GM12878 (cell line): ENCODE data around the gene CLCA2. TPM values are rescaled to one million over a fixed set of nuclear protein-coding genes. Genes with fewer than 3 reads are reported as not detected.

Experiments used
- ATAC-seq: fragments of 200-7000 bp; cut with Tn5 transposase; 3 replicates; pipeline ENCODE4 v1.9.1; 2020; ENCODE audit warnings: mild to moderate bottlenecking, moderate library complexity
- BruUV-seq: library from RNA; stranded (reverse); fragments of 400-500 nt; replicated peaks from 2 replicates; lab custom pipeline; 2021; lab: Mats Ljungman, UMichigan
- CTCF ChIA-PET: fragments of 300-600 bp; sonication (Branson Sonifier 250); formaldehyde crosslinking; extraction: SDS; loops from one replicate; lab custom pipeline; 2021; ENCODE audit warnings: inconsistent platforms; lab: Yijun Ruan, JAX
- POLR2A ChIA-PET: fragments of 350-600 bp; formaldehyde crosslinking; extraction: SDS; loops from one replicate; lab custom pipeline; 2021; ENCODE audit warnings: inconsistent platforms; lab: Charles Lee
- RAD21 ChIA-PET: fragments of 300-600 bp; sonication (Branson Sonifier 250); formaldehyde crosslinking; loops from one replicate; lab custom pipeline; 2023; ENCODE audit warnings: antibody characterized with exemption; ENCODE audit not compliant: unreplicated experiment; lab: Charles Lee
- SMC1A ChIA-PET: fragments of 300-600 bp; sonication (Branson Sonifier 250); formaldehyde crosslinking; loops from one replicate; lab custom pipeline; 2023; ENCODE audit not compliant: unreplicated experiment, uncharacterized antibody; lab: Charles Lee
- DNase-seq: peaks from one replicate; pipeline ENCODE4 v3.0.0-alpha.2; 2011; ENCODE audit warnings: low read depth, low spot score
- FAIRE-seq: peaks from 3 replicates; lab custom pipeline; 2011; peaks lifted over from hg19 to GRCh38; lab: Jason Lieb, UNC
- H2AFZ ChIP-seq: 2 replicates; pipeline ENCODE4 v1.6.0; 2011; ENCODE audit warnings: low read depth, low read length, control low read depth; ENCODE audit not compliant: control insufficient read depth
- H3K27ac ChIP-seq: 2 replicates; pipeline ENCODE4 v1.5.1; 2011; ENCODE audit warnings: control low read depth; ENCODE audit not compliant: control insufficient read depth, insufficient read depth
- H3K27me3 ChIP-seq, 2 experiments: replicated peaks in 1 of 2; 2 replicates each; pipeline versions ENCODE4 v1.6.0 to v1.6.1; 2011; ENCODE audit warnings: low read length in 1 of 2; ENCODE audit not compliant: control insufficient read depth in 2 of 2, insufficient read depth in 2 of 2
- H3K36me3 ChIP-seq, 2 experiments: 2 replicates each; pipeline ENCODE4 v1.5.1; 2011; ENCODE audit warnings: low read length in 1 of 2; ENCODE audit not compliant: control insufficient read depth in 2 of 2, insufficient read depth in 2 of 2
- H3K4me1 ChIP-seq: 2 replicates; pipeline ENCODE4 v1.6.1; 2011; ENCODE audit warnings: mild to moderate bottlenecking, low read length, moderate library complexity, mixed read lengths; ENCODE audit not compliant: control insufficient read depth, insufficient read depth
- H3K4me2 ChIP-seq: 2 replicates; pipeline ENCODE4 v1.6.0; 2011; ENCODE audit warnings: control low read depth; ENCODE audit not compliant: control insufficient read depth, insufficient read depth
- H3K4me3 ChIP-seq: fragments of 200-600 bp; sonication (generic); 2 replicates; pipeline ENCODE4 v1.5.1; 2016
- H3K79me2 ChIP-seq: 2 replicates; pipeline ENCODE4 v1.6.0; 2011; ENCODE audit warnings: low read length; ENCODE audit not compliant: control insufficient read depth, insufficient read depth
- H3K9ac ChIP-seq: 2 replicates; pipeline ENCODE4 v1.8.0; 2011; ENCODE audit warnings: low read length, control low read depth, mixed read lengths; ENCODE audit not compliant: control insufficient read depth, insufficient read depth
- H3K9me3 ChIP-seq: replicated peaks from 3 replicates; pipeline ENCODE4 v1.5.1; 2011; ENCODE audit warnings: mild to moderate bottlenecking, low read length; ENCODE audit not compliant: control insufficient read depth, insufficient read depth
- H4K20me1 ChIP-seq: 2 replicates; pipeline ENCODE4 v1.6.0; 2011; ENCODE audit not compliant: control insufficient read depth, insufficient read depth
- CHD2 ChIP-seq: IDR thresholded peaks from 2 replicates; pipeline ENCODE4 v1.6.1; 2011; ENCODE audit warnings: low read depth, low read length, improper control_type of control experiment, borderline replicate concordance
- FOXM1 ChIP-seq: IDR thresholded peaks from 2 replicates; pipeline ENCODE4 v1.6.1; 2012; ENCODE audit warnings: low read depth, mild to moderate bottlenecking, inconsistent platforms, low read length, moderate library complexity
- GATAD2B ChIP-seq: fragments of 450-650 bp; conservative IDR thresholded peaks from 2 replicates; pipeline ENCODE4 v1.6.1; 2017; ENCODE audit warnings: low read depth, mild to moderate bottlenecking, moderate library complexity
- MLLT1 ChIP-seq: fragments of 450-650 bp; IDR thresholded peaks from 2 replicates; pipeline ENCODE4 v1.6.1; 2016; ENCODE audit warnings: mild to moderate bottlenecking
- MYB ChIP-seq: fragments of 150-350 bp; IDR thresholded peaks from 2 replicates; pipeline ENCODE4 v1.6.1; 2014; ENCODE audit warnings: mild to moderate bottlenecking, low read depth, low read length, borderline replicate concordance
- SMAD5 ChIP-seq: IDR thresholded peaks from 2 replicates; pipeline ENCODE4 v1.6.1; 2016; ENCODE audit warnings: antibody characterized with exemption, low read depth
- WGBS: methylation state at CpG from one replicate; pipeline ENCODE4 v1.1.6; 2016; ENCODE audit warnings: low lambda C conversion rate; ENCODE audit not compliant: insufficient replicate concordance, insufficient coverage; ENCODE audit errors: missing lambda C conversion rate; 5-methylcytosine and 5-hydroxymethylcytosine counted together
- in situ Hi-C: fragments of 300-500 bp; cut with MboI; formaldehyde crosslinking; loops from 9 replicates; pipeline ENCODE4 v1.14.3; 2018; ENCODE audit warnings: mixed read lengths
- intact Hi-C: fragments of 100-400 bp; cut with micrococcal nuclease; formaldehyde crosslinking; loops from one replicate; pipeline ENCODE4 v1.14.2; 2022; ENCODE audit not compliant: unreplicated experiment
- polyA plus RNA-seq, 11 experiments: library from polyadenylated mRNA; depleted of rRNA in 4 of 11; unstranded in 6 of 11; stranded (reverse) in 5 of 11; fragments of >200 nt; fragmentation: Nextera tagmentation in 4 of 11; fragmentation: Illumina TruSeq in 1 of 11; extraction: Ambion mirVana in 4 of 11; extraction: Trizol in 1 of 11; gene quantifications; 1 replicate in 1 of 11; 2 replicates in 10 of 11; pipeline versions ENCODE4 v1.2.1 to v1.2.3, GENCODE V29; 2011 to 2016; ENCODE audit warnings: inconsistent platforms in 2 of 11, missing spikeins in 2 of 11, low read depth in 1 of 11
- total RNA-seq, 4 experiments: library from RNA; depleted of rRNA in 3 of 4; stranded (reverse); fragments of >200 nt in 3 of 4; fragmentation: Illumina TruSeq in 1 of 4; extraction: Trizol in 1 of 4; gene quantifications; 2 replicates each; pipeline versions ENCODE4 v1.2.1 to v1.2.3, GENCODE V29; 2013 to 2021

Gene CLCA2
- total and polyA plus RNA-seq, 10 of the 15 experiments (the other 5 are each of a cell fraction or from before 2014, with no cell fraction given), result 0.01 to 0.20 (median 0.08) TPM; not detected in 6

- peak; percentile 61; the same call in 1 of the 2 replicates for TF ChIP-seq CHD2
Measured at GRCh38 chr1:86395751-86396497, 28.0 kb upstream of the CLCA2 start, which contains the start of gene ODF2L (continued).

- Histone ChIP-seq H3K9me3 (no peaks in the 10 kb centered on the region), H3K9ac (peak overlapping the region; percentile 59), H3K4me2 (peak overlapping the region; percentile 93), H3K27ac (peak overlapping the region; percentile 54), H2AFZ (peak overlapping the region; percentile 97), H4K20me1 (no peaks in the 10 kb centered on the region), H3K27me3 (no peaks in the 10 kb centered on the region), H3K4me1 (no peaks in the 10 kb centered on the region), H3K36me3 (no peaks in the 10 kb centered on the region), H3K79me2 (peaks cover 5% of the 10 kb centered on the region), H3K4me3 (peak overlapping the region; percentile 96)
- BruUV-seq, result no TSS peak
- SMC1A ChIA-PET, result interaction anchor here (0.6 to 4.4 kb wide), 6 partner anchors 9 to 427 kb away, joined by 3 to 20 read pairs (median 4); partner anchors contain the start of gene SH3GLB1
- POLR2A ChIA-PET, result interaction anchor here (1.5 kb wide), 1 partner anchor 308 kb away, joined by 5 read pairs; the partner anchor contains the start of gene SH3GLB1
- ATAC-seq (peak; percentile 13), DNase-seq (no peak), FAIRE-seq (no peak)
- intact Hi-C loops (no loop called here), in situ Hi-C loops (loop anchor here (25.0 kb wide), 1 partner anchor 691 kb away; no protein-coding TSS in a partner anchor)
- RAD21 ChIA-PET, result interaction anchor here (0.7 to 2.3 kb wide), 6 partner anchors 11 to 100 kb away, joined by 3 to 8 read pairs (median 5); no protein-coding TSS in a partner anchor
- 0% methylated on average over 9 of the region's 9 CpGs for WGBS
- TF ChIP-seq GATAD2B (no peak), MLLT1 (no peak), MYB (no peak), SMAD5 (no peak), FOXM1 (no peak)
- CTCF ChIA-PET, result interaction anchor here (0.8 to 2.6 kb wide), 7 partner anchors 11 to 105 kb away, joined by 4 to 13 read pairs (median 7); no protein-coding TSS in a partner anchor
Measured at GRCh38 chr1:86396498-86396890, 27.5 kb upstream of the CLCA2 start.
